Measurements from ENCODE around the gene NFATC1. TPM values are rescaled to one million over a fixed set of nuclear protein-coding genes. Genes with fewer than 3 reads are reported as not detected.

Gene NFATC1
- total RNA-seq, 2 experiments from 2014 or later: 97.2 to 98.3 TPM

DNA sequence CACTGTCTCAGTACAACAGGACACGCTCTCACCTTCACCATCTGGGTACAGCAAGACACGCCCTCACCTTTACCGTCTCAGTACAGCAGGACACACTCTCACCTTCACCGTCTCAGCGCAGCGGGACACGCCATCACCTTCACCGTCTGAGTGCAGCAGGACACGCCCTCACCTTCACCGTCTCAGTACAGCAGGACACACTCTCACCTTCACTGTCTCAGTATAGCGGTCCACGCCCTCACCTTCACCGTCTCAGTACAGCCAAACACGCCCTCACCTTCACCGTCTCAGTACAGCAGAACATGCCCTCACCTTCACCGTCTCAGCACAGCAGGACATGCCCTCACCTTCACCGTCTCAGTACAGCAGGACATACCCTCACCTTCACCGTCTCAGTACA is 174.0 kb downstream of the NFATC1 start:
- Mint-ChIP-seq H3K9me3 (peaks cover 12% of the 10 kb centered on the region), H3K36me3 (ENCODE audit: low read depth) (peaks cover 3% of the 10 kb centered on the region), H3K27me3 (peaks cover 2% of the 10 kb centered on the region), H3K4me1 (ENCODE audit: low read depth) (peaks cover 7% of the 10 kb centered on the region), H3K27ac (no peak overlapping the region), H3K4me3 (no peak overlapping the region)
- intact Hi-C loops (cut with micrococcal nuclease): no loop called here
- ChIA-PET CTCF (no interaction called here), POLR2A (no interaction called here)
- ATAC-seq (no peak), DNase-seq (no peak)
- TF ChIP-seq, protein P1, sequence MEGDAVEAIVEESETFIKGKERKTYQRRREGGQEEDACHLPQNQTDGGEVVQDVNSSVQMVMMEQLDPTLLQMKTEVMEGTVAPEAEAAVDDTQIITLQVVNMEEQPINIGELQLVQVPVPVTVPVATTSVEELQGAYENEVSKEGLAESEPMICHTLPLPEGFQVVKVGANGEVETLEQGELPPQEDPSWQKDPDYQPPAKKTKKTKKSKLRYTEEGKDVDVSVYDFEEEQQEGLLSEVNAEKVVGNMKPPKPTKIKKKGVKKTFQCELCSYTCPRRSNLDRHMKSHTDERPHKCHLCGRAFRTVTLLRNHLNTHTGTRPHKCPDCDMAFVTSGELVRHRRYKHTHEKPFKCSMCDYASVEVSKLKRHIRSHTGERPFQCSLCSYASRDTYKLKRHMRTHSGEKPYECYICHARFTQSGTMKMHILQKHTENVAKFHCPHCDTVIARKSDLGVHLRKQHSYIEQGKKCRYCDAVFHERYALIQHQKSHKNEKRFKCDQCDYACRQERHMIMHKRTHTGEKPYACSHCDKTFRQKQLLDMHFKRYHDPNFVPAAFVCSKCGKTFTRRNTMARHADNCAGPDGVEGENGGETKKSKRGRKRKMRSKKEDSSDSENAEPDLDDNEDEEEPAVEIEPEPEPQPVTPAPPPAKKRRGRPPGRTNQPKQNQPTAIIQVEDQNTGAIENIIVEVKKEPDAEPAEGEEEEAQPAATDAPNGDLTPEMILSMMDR (IDR thresholded peaks at IDR 0.05): no peak

GRCh38 chr18:79570266-79571201 is 174.8 kb downstream of the NFATC1 start:
- peak; percentile 56 for DNase-seq
- H3K27ac Mint-ChIP-seq: no peak overlapping the region
- peaks cover 14% of the 10 kb centered on the region for H3K4me1 Mint-ChIP-seq (ENCODE audit: low read depth)
- TF ChIP-seq, protein P1 (IDR thresholded peaks at IDR 0.05): no peak
- ATAC-seq: peak; percentile 78
- POLR2A ChIA-PET: no interaction called here
- peaks cover 2% of the 10 kb centered on the region for H3K27me3 Mint-ChIP-seq
- no peak overlapping the region for H3K4me3 Mint-ChIP-seq
- CTCF ChIA-PET: no interaction called here
- peaks cover 12% of the 10 kb centered on the region for H3K9me3 Mint-ChIP-seq
- intact Hi-C loops (cut with micrococcal nuclease): no loop called here
- peaks cover 3% of the 10 kb centered on the region for H3K36me3 Mint-ChIP-seq (ENCODE audit: low read depth)

DNA sequence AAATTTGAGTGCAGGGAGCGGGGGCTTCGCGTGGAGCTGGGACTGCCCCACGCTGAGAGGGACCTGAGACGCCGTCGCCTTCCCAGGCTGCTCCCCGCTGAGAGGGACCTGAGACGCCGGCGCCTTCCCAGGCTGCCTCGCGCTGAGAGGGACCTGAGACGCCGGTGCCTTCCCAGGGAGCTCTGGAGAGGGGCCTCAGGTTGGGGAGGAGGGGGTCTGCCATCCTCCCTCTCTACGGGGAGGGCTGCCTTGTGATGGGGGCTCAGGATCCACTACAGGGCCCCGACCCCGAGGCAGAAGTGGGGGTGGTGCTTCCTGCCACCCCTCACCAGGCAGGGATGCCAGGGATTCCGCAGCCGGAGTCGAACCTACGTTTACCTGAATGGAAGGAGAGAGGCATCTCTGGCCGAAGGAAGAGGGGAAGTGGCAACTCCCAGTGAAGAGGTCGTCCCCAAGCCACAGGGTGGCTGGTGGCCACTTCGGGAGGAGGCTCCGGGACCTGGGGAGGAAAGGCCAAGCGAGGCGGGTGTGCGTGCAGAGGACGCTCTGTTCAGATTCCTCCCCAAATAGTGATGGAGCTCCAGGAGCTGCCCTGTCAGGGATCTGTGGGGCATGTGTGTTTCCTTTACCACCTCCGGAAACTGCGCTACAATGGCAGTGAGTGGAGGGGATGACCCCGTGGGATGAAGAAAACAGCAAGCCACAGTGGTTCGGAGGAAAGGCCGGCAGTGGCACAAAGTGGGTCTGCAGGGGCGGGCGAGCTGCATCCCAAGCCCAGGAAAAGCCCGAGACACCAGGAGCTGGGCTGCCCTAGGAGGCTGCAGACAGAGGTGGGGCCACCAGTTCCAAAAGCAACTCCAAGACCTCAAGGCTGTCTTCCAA is 175.7 kb downstream of the NFATC1 start:
- CTCF ChIA-PET: no interaction called here

DNA sequence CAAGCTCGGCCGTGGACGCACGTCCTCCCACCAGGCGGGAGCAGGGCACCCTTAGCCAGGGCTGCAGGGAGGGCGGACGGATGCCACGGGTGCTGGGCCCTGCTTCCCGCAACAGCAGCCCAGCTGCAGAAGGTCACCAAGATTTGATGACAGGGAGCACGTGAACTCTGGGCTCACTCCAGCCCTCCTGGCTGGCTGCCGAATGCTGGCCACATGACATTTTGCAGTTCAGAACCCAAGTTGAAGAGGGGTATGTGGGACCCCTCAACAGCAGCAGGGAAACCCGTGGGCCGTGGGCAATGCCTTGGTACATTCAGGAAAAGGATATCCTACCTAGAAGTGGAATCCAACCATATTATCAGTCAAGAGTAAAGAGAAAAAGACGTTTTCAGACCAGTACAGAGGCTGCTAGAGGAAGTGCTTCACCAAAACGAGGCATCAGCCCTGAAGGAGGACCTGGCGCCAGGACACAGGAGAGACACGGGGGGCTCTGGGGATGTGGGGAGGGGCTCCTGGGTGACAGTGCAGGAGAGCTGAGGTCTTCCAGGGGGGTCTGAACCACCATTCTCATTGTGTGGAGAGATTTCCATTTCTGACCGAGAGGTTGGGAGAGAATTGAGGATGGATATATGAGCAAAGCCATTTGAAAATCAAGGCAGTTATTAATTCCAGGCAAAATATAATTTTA is 176.5 kb downstream of the NFATC1 start:
- peaks cover 12% of the 10 kb centered on the region for H3K9me3 Mint-ChIP-seq
- no peak overlapping the region for H3K27ac Mint-ChIP-seq
- H3K4me3 Mint-ChIP-seq: no peak overlapping the region
- POLR2A ChIA-PET: no interaction called here
- intact Hi-C loops (cut with micrococcal nuclease): no loop called here
- peaks cover 3% of the 10 kb centered on the region for H3K36me3 Mint-ChIP-seq (ENCODE audit: low read depth)
- peaks cover 2% of the 10 kb centered on the region for H3K27me3 Mint-ChIP-seq
- DNase-seq (no peak), ATAC-seq (no peak)
- TF ChIP-seq, protein P1 (IDR thresholded peaks at IDR 0.05): no peak
- CTCF ChIA-PET: no interaction called here
- peaks cover 17% of the 10 kb centered on the region for H3K4me1 Mint-ChIP-seq (ENCODE audit: low read depth)

More for the DNA sequence above, 175.7 kb downstream of the NFATC1 start:
- peaks cover 17% of the 10 kb centered on the region for H3K4me1 Mint-ChIP-seq (ENCODE audit: low read depth)
- ATAC-seq: no peak
- H3K9me3 Mint-ChIP-seq: peaks cover 12% of the 10 kb centered on the region
- intact Hi-C loops (cut with micrococcal nuclease): no loop called here
- peaks cover 2% of the 10 kb centered on the region for H3K27me3 Mint-ChIP-seq
- POLR2A ChIA-PET: no interaction called here
- no peak overlapping the region for H3K4me3 Mint-ChIP-seq
- peaks cover 3% of the 10 kb centered on the region for H3K36me3 Mint-ChIP-seq (ENCODE audit: low read depth)
- no peak for DNase-seq
- TF ChIP-seq, protein P1 (IDR thresholded peaks at IDR 0.05): no peak
- no peak overlapping the region for H3K27ac Mint-ChIP-seq

Measured in activated CD8-positive, alpha-beta T cell treated with anti-CD3 and anti-CD28 coated beads for 36 hours (primary cell).